ENCODE results near the gene NLGN1.

NLGN1 gene

GRCh38 chr3:174335910-174336309 is 938.4 kb downstream of the NLGN1 start:
- no peak overlapping the region for H3K27ac ChIP-seq
- TF ChIP-seq CTCF (conservative IDR thresholded peaks at IDR 0.05): no peak
